Hindlimb muscle (tissue), 1 donor: Measurements from ENCODE around the gene GORASP1. TPM values are rescaled to one million over a fixed set of nuclear protein-coding genes. Genes with fewer than 3 reads are reported as not detected.

ENCODE experiments used
- DNase-seq: peaks from one replicate; pipeline ENCODE4 v3.0.0-alpha.2; 2013
- polyA plus RNA-seq: library from polyadenylated mRNA; unstranded; fragments of 120-200 nt; gene quantifications from one replicate; pipeline ENCODE4 v1.2.1, GENCODE V29; 2013; ENCODE audit not compliant: insufficient read length

GORASP1 gene
- polyA plus RNA-seq, 1 donor, result 38.5 TPM

DNA sequence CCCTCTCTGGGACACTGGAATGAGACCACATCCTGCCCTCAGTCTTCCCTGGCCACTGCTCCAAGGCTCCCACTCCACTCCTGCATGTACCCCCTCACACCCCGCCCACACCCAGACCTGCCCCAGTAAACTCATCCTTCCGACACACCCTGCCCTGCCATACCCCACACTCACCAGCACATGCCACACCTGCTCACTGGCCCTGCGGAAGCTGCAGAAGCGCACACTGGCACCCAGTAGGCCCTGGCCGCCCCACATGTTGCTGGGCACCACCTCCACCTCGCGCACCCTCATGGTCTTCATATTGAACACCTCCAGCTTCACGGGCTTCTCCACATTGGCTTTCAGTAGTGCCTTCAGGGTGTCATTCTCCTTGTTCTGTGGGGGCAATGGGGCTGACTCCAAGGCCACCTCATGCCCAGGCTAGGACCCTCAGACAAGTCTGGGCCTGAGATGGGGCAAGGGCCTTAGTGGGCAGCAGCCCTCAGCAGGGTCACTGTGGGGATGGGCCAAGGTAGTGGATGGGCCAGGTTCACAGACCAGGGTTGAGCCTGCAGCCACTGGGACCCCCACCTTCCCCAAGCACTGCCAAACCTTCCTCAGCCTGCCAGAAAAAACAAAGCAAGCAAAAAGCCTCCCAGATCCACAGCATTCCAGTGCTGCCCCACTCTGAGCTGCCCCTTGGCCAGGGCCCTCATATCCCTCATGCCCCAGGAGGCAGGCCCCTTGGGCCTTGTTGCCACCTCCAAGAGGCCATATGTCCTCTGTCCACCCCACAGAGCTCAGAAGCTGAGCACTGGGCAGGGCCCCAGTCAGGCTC lies 4.7 kb downstream of the GORASP1 start:
- no peak for DNase-seq

DNA sequence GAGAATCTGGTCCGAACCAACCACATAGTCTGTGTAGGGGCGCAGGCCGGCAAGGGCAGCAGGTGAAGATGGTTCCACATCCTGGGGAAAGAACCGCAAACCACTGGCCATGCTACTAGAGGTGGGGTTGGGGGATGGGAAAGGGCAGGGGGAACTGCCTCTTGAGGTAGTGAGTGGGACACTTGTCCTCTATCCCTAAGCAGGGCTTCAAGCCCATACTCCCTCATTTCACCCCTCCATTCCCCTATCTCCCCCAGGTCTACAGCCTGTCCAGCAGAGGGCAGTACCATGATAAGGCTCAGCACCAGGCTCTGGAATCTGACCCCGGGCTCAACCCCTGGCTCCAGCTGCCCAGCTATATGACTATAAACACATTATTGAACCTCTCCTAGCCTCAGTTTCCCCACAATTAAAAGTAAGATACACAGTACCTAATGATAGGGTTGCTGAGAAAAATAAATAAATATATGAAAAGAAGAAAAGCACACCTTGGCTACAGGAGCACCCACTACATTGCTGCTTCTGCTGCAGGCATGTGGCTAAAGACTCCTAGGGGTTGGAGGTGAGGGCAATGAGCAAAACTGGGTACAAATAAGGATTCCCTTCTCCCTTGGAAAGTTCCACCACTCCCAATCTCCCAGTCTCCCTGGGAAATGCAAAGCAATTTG lies 6.3 kb downstream of the GORASP1 start:
- no peak for DNase-seq

DNA sequence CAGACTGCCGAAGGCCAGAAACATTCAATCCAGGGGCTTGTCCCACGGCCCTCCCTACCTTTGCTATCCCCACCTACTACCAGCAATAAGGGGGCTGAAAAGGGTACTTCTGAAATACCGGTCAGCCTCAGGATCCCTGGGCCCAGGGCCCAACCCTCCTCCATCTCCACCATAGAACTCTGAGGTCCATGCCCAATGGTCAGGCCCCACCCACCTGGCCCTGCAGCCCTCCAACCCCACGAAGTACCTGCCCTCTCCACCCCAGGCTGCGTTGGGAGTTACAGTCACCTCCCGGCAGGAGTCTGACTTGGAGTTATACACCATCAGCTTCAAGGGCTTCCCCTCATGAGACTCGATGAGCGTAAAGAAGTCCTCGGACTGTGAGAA lies 6.9 kb downstream of the GORASP1 start:
- DNase-seq, result no peak

DNA sequence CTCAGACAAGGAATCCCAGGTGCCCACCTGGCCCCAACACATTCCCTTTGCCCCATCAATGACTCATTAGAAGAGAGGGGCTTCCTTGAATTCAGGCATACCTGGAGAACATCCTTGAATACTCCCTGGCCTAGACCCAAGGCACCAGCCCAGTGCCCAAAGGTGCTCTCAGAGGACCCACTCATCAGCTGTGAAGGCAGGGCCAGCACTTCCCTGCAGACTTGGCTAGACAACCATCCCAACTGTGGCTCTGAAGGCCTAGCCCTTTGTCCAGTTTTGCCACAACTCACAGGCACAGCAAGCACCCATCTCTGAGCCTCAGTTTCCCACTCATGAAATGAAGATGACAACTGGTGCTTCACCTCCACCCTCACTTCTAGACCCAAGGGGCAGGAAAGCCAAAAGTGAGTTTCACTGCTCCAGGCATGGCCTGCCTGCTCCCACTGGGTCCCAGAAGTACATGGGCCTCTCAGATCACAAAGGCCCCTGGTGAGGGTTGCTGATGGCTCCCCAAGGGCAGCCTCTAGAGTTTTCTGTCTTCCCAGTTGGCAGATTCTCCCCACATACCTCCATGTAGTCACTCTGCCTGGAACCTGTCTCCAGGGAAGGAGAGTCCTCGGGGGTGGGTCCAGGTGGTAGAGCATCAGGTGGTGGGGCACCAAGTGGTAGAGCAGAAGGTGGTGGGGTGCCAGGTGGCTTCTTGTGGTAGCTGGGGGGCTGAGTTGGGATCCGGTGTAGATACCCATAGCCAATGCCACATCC lies 7.5 kb downstream of the GORASP1 start:
- DNase-seq, result no peak

DNA sequence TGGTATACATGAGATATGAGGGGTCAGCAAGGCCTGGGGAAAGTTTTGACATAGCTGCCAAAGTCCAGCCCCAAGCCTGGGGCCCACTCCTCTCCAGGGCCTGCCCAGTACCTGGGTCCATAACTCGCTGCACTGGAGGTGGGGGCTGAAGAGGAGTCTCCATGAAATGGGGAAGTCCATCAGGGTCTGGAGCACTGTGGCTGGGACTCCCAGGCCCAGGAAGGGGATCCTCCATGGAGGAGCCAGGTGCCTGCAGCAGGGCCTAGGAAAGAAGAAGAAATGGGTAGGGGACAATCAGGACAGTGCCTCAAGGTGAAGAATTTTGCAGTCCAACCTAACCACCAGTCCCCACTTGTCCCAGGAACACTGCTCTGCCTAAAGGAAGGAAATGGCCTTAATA lies 8.2 kb downstream of the GORASP1 start:
- DNase-seq, result no peak

DNA sequence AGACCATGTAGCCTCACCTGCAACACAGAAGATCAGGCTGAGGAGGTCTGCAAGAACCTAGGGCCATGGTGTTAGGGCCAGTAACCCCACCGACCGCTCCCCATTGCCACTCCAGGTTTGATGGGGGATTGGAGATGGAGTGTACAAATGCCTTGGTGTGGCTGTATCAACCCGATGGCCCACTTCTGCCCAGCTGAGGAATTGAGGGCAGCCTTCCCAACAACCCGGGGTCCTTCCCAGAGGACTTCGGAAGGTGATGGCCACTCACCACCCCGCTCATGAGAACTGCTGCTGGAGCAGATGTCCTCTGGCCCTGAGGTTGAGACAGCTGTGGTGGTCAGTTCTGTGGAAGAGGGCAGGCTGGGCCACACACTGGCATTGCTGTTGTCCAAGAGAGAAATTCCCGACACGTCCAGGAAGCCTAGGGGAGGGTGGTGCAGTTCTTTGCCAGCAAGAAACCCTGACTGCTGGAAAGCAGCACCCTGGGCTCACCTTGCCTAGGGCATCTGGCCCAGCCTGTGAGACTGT lies 8.9 kb downstream of the GORASP1 start:
- no peak for DNase-seq

DNA sequence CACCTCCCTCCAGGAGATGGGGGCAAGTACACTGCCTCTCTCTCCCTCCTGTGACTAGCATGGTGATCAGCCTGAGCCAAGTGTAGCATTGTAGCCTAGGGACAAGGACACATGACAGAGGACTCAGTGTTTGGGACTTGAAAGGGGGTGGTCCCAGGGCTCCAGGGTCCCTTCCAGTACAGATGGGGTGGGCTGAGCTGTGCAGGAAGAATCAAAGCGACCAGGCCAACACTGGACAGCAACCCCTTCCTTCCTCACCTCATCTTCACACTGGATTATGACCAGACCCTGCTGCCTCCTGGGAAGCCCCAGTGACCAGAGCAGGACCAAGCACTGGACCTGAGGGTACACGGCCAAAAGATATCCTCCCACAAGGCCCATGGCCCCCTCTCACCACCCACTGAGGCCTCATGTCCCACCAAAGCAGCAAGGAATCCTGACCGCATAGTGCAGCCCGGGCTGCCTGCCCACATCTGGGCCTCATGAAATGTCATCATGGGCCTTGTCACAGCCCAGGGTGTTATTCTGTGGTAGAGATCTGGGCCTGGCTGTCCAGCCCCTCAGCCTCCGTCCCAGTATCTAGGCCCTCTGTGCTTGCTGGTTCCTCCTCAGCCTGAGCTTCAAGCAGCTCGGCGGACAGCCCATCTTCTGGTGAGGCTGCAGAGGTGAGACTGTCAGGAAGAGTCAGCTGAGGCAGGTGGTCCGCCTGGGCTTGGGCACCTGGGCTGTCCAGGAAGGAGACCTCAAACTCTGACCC lies 9.5 kb downstream of the GORASP1 start:
- no peak for DNase-seq

DNA sequence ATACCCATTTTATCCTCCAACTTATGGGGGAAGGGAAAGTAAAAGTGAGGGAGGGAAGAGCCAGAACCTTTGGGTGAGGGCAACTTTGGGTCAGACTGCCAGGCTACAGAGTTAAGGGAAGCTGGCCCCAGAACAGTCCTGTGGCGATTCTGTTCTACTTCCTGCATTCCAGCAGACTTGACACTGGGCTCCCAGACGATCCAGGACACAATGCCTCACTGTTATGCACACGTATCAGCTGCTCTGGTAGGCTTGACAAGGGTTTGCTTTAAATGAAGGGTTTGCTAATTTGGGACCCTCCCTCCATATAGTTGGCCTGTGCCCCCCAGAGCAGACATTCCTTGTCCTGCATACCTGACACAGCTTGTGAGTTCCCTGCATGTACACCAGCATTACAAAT lies 10.7 kb downstream of the GORASP1 start:
- DNase-seq, result no peak

DNA sequence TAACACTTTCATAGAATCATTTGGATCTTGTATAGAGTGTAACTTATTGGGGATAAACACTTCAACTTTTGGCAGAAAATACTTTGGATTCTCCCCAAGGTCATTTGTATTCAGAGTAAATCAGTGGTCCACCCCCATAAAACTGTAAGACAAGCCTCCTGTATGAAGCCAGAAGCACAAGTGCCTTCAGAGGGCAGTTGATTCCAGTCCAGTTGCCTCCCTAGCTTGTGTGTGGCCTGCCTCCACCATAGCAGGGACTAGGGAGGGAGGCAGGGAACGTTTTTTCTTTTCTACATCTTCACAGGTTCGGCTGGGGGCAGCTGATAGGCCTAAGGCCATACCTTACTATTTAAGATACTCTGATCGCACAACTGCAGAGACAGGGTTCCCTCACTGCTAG lies 11.6 kb downstream of the GORASP1 start:
- DNase-seq, result no peak

DNA sequence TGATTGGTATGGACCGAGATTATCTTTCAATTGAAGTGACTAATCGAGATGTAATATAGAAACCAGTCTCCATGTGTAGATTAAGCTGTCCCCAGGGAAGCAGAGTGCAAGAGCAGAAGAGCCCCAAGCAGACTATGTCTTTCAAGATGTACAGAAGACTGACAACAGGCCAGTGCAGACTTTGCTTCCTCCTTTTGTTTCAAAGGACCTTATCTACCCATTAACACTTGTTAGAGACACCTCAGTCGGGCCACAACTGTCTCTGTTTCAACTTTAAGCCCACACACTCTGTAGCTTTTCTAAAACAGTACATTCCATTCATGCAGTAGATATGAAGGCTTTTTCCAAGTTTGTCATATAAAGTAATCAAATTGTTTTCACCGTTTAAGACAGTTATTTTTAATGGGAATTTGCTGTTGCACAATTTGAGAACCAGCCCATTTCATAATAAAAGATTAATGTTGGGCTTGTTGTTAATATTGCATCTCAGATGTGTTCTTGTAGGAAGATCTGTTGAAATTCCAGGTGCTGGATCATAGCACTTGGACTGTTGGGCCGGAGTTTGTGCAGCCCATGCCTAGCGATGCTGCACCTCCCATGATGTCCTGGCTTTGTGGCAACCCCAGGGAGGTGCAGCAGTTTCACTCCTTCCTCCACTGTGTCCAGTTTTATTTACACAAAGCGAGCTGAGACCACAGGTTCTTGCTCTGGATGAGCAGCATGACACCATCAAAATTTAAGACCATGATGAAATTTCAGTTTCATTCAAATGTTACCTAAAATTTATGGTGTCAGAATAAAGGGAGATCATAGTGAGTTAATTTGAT lies 12.4 kb downstream of the GORASP1 start:
- DNase-seq, result no peak

DNA sequence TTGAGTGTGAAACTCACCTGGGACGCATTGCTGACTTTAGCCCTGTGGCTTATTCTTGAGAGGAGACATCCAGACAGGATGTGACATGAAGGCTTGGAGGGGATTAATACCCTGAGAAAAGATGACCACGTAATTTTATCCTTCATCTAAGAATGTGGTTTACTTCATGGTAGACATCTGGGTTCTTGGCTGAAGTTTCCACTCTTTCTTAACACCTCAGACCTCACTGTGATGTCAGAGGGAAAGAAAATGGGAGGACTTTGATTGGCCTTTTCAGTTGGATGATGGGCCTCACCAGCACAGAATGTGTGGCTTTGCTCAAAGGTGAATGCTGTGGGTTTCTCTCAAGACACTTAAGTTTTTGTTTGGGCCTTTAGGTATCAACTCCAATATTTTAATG lies 16.5 kb downstream of the GORASP1 start:
- no peak for DNase-seq

DNA sequence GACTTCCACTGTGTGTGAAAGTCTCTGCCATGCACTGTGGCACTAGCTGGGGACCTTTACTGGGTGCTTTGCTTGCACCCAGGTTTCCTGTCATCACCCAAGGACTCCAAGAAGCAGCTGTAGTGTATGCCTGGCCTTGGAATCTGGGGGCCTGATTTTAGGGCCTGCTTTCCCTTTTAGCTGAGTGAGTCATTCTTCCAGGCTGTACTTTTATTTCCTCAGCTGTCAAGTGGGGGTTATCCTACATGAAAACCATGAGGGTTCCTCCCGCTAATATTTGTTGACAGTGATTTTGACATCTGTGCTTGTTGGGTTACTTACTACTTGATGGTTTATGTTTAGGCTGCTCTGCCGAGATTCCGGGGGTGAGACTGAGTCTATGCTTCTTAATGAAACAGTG lies 18.5 kb downstream of the GORASP1 start:
- no peak for DNase-seq

DNA sequence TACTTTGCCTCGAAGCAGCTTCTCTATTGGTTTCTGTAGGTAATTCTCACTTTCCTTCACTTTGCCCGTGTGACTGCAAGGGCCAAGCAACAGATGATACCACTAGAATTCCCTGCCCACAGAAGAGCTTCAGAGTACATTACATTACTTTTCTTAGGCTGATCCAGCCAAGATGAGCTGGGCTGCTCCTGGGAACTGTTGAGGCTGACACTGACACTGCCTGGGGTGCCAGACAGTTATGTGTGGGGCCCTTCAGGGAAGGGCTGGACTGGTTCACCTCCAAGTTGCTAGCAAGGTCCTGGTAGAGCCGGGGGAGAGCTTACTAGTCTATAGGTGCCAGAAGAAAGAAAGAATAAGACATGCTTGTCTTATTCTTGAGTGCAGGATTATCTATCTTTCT lies 19.0 kb downstream of the GORASP1 start:
- DNase-seq, result no peak

DNA sequence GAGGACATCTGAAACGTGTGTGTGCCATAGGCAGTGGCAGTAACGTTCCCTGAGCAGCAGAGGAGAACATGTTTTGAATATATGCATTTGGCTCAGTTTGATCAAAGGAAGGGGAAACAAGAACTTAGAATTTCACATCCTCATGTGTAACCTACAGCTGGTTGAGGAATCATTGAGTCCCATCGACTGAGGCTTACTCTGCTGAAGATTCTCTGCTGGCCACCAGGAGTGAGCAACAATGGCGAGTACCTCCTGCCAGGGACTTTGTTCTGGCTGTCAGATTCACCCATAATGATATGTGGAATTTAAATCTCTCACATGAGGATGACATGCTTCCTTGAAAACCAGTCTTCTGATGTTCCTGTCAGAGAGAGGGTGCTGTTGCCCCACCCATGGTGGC lies 21.3 kb downstream of the GORASP1 start:
- DNase-seq, result no peak

DNA sequence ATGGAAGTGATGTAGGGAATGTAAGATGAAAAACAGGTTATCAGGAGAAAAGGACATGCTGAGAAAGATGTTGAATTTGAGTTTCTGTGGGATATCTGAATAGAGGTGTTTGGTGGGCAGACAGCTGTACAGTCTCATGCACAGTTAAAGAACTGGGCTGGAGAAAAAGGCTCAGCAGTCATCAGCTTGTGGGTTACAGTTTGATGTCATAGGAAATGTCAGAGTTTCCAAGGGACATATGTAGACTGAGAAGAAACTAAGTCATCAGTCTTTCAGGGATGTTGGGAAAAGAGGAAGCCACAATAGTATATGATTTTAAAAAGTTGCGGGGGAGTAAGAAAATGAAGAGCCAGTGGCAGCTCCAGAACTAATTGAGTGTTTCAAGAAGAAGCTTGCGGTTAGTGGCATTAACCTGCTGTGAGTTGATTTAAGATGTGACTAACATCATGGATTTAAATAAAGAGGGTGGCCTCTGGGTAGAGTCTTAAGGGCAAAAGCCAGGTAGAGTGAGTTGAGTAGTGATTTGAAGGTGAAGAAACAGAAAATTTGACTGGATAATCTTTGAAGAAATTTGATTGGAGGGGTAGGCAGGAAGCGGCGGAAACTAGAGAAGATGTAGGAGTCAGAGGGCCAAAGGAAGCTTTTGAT lies 24.6 kb downstream of the GORASP1 start:
- no peak for DNase-seq

DNA sequence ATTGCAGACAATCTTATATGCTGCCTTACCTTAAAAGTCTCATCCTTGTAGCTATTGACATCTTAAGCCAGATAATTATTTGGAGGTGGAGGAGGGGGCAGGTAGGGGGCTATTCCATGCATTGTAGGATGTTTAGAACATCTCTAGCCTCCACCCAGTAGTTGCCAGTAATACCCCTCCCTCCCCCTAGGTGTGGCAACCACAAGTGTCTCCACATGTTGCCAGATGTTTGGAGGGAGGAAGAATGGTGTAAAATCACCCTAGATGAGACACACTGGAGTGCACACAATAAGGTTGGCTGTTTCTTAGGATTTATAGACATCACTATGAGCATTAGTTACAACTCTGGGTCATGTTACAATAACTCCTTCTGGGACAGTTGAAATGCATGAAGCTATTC lies 27.4 kb downstream of the GORASP1 start:
- DNase-seq, result no peak

DNA sequence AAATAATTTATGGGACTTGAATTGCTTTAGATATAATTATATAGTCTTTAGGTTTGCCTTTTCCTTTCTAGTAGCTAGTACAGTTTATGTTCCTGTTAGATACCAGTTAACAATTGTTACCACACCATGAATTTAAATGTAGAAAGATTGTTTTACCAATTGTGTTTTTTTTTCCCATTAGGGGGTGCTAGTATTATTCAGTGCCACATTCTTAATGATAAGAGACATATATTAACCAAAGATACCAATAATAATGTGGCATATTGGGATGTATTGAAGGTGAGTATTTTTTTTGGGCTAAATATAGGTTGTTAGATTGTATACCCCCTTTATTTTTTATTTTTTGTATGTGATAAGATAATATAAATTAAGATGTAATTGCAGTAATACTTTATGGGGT lies 27.9 kb downstream of the GORASP1 start:
- no peak for DNase-seq

DNA sequence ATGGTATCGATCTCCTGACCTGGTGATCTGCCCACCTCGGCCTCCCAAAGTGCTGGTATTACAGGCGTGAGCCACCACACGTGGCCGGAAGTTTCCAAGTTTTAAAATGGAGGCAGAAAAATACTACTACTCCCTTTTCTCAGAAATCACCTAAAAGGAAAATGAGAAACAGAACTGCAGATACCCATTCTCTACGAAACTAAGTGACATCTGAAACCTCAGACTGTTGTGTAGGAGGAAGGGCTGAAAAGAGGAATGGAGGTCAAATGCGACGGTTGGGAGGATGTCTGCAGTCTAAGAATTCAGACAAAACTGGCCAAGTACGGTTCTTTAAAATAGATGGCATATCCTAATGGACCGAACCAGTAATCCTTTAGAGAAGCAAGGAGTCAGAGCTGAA lies 31.5 kb downstream of the GORASP1 start:
- no peak for DNase-seq

DNA sequence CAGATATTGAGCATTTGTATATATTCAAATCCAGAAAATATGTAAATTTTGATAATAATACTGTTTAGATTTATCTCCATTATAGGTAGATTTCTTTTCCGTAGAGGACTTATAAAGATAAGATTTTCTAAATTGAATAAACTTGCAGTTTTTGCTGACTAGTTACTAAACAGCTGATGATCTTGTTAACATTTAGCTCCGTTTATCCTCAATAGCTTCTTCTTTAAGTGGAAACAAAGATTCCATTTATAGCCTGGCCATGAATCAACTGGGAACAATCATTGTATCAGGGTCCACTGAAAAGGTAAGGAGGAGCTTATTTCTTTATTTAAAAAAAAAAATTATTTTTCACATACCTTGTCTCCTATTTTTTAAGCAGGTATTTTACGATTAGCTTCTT lies 38.9 kb downstream of the GORASP1 start:
- no peak for DNase-seq

DNA sequence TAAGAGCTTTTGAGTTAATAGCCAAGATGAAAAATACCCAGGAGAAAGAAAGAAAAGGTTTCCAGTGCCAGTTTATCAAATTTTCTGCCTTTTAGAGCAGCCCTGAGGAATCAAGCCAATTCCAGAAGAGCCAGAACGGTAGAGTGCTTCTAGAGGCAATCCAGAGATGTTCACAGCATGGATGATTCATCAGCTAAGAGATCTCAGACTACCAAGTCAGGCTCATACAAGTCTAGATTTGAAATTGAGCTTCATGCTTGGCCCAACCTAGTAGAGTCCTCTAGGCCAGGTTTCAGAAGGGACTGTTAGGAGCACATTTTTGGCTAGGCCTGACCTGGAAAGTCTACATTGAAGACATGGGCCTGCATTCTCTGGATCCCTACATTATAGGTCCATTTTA lies 40.1 kb downstream of the GORASP1 start:
- DNase-seq, result no peak

DNA sequence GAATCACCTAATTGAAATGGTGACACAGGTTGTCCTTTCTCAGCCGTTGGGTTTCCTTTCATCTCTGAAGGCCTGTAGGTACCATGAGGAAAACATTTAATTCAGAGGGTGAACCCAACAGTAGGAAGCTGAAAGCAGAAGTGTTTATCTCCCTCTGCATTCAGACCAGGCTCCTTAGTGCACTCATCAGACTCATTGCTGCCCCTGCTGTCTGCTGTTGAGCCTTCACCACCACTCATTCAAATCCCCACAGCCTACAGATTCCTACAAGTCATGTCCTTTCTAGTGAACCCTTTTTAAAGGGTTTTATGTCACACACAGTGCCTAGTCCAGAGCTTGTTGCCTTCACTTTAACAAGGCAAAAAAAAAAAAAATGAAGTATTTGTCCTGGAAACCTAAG lies 42.2 kb downstream of the GORASP1 start:
- no peak for DNase-seq
